ENCODE measurements around the gene SLC25A34.

Gene SLC25A34

DNA sequence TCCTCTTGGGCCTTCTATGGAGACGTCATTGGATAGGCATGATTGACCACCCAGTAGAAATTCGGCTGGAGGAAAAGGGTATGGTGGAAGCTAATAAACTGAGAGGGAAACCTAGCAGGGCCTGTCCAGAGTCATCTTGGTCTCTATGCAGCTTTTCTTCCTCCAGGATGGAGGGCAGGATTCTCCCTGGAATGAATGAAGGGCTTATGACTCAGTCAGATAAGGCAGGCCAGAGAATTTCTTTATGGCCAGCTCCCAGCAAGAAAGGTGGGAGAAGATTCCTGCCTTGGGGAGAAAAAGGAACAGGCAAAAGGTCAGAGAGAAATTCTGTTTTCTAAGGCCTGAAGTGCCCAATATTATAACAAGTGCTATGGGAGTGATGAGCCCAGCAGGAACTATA is 39.6 kb downstream of the SLC25A34 start:
- no peak for DNase-seq (ENCODE audit: low read depth in 2 of 2)

DNA sequence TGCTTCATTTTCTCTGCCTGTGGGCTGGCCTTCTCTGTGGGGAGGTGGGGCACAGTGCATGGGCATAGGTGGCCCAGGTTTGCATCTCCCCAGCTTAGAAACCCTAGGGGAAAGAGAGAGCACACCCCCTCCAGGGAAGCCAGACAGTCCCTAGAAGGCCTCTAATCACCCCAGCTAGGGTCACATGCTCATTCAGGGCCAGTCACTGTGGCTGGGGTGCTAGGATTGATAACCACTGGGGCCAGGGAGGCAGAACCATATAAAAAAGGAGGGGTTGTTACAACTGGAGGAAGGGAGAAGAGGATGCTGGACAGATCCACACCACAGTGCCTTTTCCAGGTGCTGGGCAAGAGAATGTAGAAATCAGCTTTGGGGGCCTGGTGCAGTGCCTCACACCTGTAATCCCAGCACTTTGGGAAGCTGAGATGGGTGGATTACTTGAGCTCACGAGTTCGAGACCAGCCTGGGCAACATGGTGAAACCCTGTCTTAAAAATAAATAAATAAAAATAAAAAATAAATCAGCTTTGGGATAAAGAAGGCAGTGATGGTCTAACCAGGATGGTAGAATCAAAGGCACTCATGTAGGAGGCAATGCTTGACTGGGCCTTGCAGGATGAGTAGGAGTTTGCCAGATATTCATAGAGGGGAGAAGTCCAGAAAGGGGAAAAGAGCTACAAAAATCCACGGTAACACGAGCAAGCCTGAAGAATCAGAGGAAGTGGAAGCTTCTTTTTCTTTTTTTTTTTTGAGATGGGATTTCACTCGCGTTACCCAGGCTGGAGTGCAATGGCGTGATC is 42.0 kb downstream of the SLC25A34 start:
- DNase-seq (ENCODE audit: low read depth in 2 of 2): no peak

DNA sequence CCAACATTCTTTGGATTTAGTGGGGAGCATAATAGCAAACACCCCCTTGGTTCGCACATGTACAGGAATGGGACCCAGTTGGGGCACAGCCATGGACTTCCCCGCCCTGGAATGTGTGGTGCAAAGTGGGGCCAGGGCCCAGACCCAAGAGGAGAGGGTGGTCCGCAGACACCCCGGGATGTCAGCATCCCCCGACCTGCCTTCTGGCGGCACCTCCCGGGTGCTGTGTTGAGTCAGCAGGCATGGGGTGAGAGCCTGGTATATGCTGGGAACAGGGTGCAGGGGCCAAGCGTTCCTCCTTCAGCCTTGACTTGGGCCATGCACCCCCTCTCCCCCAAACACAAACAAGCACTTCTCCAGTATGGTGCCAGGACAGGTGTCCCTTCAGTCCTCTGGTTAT is 49.6 kb downstream of the SLC25A34 start:
- no peak for DNase-seq (ENCODE audit: low read depth in 2 of 2)

DNA sequence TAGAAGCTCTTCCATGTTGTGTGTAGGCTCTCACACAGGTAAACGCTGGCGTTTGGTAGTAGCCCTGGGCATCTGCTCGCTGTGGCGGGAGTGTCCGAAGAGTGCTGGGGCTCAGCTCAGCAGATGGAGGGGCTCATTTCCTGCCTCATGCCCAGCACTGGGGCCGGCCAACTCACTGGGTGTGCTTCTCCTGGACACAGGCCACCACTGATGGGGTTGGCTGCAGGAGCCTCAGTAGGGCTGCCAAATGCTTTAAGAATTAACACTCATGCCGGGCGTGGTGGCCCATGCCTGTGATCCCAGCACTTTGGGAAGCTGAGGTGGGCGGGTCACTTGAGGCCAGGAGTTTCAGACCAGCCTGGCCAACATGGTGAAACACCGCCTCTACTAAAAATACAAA is 50.5 kb downstream of the SLC25A34 start:
- no peak for DNase-seq (ENCODE audit: low read depth in 2 of 2)

DNA sequence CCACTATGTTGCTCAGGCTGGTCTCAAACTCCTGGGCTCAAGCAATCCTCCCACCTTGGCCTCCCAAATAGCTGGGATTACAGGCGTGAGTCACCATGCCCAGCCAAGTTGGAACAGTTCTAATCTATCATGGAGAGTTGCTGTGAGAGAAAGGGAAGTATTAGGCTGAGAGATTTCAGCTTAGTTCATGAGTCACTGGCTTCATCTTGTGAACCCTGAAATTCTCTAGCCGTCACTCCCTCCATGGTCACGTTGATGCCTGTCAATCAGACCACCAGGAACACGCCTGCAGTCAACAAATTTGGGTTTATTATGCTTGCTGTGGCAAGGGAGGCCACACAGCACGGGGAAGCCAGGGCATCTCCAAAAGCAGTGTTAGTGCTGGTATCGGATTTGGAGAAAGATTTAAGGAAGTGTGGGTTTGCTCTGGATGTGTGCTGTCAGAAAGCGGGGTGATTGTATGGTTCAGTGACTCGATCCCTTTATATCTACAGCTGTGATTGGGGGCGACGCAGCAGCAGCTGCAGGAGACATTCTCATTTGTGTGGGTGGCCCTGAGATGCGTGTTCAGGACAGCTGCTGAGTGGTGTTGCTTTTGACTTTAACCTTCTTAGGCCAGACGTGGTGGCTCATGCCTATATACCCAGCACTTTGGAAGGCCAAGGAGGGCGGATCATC is 52.7 kb downstream of the SLC25A34 start:
- DNase-seq (ENCODE audit: low read depth in 2 of 2): no peak
